CD4-positive, alpha-beta T cell treated with Interleukin-10 for 1 hour (primary cell): ENCODE measurements around the gene ACSF2.
"Not testable (repeated sequence)": the region's sequence is repeated elsewhere in the genome, so short reads cannot be mapped to it uniquely, and the experiment has no call there.

Experiments used
- DNase-seq: peaks from one replicate; pipeline ENCODE4 v3.0.0-alpha.2; 2020

ACSF2 gene

GRCh38 chr17:50412188-50412732 is 13.8 kb upstream of the ACSF2 start:
- DNase-seq: no peak

GRCh38 chr17:50414808-50415207 is 11.2 kb upstream of the ACSF2 start:
- DNase-seq: no peak

GRCh38 chr17:50419577-50419976 is 6.4 kb upstream of the ACSF2 start:
- DNase-seq: not testable (repeated sequence)

GRCh38 chr17:50420419-50421112 is 5.5 kb upstream of the ACSF2 start:
- no peak for DNase-seq

- peak; percentile 15 for DNase-seq
These were observed 4.5 kb upstream of the ACSF2 start for GRCh38 chr17:50421308-50422051.

GRCh38 chr17:50422738-50423137 is 3.3 kb upstream of the ACSF2 start:
- no peak for DNase-seq

GRCh38 chr17:50423553-50424159 is 2.4 kb upstream of the ACSF2 start:
- no peak for DNase-seq

- no peak for DNase-seq
These were observed 1.6 kb upstream of the ACSF2 start for GRCh38 chr17:50424246-50424995.

- DNase-seq: no peak
These were observed 879 bp upstream of the ACSF2 start for GRCh38 chr17:50424996-50425681.

GRCh38 chr17:50426472-50426782 is 409 bp downstream of the ACSF2 start:
- DNase-seq: peak; percentile 1

GRCh38 chr17:50426814-50427787 is 1.1 kb downstream of the ACSF2 start:
- peak; percentile 26 for DNase-seq

- not testable (repeated sequence) for DNase-seq
These were observed 2.1 kb downstream of the ACSF2 start for GRCh38 chr17:50428126-50428525.

GRCh38 chr17:50428831-50429424 is 2.9 kb downstream of the ACSF2 start:
- no peak for DNase-seq

- no peak for DNase-seq
These were observed 3.8 kb downstream of the ACSF2 start for GRCh38 chr17:50429793-50430192.

- DNase-seq: no peak
These were observed 5.0 kb downstream of the ACSF2 start for GRCh38 chr17:50430821-50431618.

GRCh38 chr17:50432125-50432762 is 6.2 kb downstream of the ACSF2 start:
- no peak for DNase-seq

- no peak for DNase-seq
These were observed 11.4 kb downstream of the ACSF2 start for GRCh38 chr17:50437409-50437808.

GRCh38 chr17:50439008-50439407 is 13.0 kb downstream of the ACSF2 start:
- DNase-seq: no peak

- no peak for DNase-seq
These were observed 14.3 kb downstream of the ACSF2 start for GRCh38 chr17:50440172-50440837.
